ENCODE results near the gene GRB10. TPM values are rescaled to one million over a fixed set of nuclear protein-coding genes. Genes with fewer than 3 reads are reported as not detected.

GRB10 gene
- total RNA-seq, 1 experiment from 2014 or later: 38.3 TPM

DNA sequence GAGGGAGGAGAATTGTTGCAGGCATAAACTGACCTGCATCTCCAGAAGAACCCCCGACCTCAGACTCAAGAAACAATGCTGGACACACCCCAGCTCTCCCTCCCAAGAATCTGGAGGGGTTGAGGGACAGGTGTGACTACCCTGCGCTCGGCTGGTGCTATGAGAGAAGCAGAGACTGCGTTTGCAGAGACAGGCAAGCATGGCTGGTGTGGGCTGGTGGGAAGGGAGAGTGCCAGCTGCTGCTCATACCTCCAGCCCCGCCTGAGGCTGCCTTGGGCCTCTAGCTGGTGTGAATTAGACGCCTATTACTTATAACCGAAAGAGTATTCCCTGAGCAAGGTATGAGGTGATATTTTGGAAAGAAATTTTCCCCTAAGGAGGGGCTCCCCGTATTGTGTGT, 169.2 kb downstream of the GRB10 start:
- TF ChIP-seq, protein P1, sequence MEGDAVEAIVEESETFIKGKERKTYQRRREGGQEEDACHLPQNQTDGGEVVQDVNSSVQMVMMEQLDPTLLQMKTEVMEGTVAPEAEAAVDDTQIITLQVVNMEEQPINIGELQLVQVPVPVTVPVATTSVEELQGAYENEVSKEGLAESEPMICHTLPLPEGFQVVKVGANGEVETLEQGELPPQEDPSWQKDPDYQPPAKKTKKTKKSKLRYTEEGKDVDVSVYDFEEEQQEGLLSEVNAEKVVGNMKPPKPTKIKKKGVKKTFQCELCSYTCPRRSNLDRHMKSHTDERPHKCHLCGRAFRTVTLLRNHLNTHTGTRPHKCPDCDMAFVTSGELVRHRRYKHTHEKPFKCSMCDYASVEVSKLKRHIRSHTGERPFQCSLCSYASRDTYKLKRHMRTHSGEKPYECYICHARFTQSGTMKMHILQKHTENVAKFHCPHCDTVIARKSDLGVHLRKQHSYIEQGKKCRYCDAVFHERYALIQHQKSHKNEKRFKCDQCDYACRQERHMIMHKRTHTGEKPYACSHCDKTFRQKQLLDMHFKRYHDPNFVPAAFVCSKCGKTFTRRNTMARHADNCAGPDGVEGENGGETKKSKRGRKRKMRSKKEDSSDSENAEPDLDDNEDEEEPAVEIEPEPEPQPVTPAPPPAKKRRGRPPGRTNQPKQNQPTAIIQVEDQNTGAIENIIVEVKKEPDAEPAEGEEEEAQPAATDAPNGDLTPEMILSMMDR (IDR thresholded peaks at IDR 0.05): no peak
- TF ChIP-seq SIN3A (IDR thresholded peaks at IDR 0.05; ENCODE audit: borderline replicate concordance, insufficient read depth, low read depth, low read length): no peak
- TF ChIP-seq POLR2AphosphoS5 (IDR thresholded peaks at IDR 0.05; ENCODE audit: low read depth, low read length): no peak
- TF ChIP-seq, protein P2, sequence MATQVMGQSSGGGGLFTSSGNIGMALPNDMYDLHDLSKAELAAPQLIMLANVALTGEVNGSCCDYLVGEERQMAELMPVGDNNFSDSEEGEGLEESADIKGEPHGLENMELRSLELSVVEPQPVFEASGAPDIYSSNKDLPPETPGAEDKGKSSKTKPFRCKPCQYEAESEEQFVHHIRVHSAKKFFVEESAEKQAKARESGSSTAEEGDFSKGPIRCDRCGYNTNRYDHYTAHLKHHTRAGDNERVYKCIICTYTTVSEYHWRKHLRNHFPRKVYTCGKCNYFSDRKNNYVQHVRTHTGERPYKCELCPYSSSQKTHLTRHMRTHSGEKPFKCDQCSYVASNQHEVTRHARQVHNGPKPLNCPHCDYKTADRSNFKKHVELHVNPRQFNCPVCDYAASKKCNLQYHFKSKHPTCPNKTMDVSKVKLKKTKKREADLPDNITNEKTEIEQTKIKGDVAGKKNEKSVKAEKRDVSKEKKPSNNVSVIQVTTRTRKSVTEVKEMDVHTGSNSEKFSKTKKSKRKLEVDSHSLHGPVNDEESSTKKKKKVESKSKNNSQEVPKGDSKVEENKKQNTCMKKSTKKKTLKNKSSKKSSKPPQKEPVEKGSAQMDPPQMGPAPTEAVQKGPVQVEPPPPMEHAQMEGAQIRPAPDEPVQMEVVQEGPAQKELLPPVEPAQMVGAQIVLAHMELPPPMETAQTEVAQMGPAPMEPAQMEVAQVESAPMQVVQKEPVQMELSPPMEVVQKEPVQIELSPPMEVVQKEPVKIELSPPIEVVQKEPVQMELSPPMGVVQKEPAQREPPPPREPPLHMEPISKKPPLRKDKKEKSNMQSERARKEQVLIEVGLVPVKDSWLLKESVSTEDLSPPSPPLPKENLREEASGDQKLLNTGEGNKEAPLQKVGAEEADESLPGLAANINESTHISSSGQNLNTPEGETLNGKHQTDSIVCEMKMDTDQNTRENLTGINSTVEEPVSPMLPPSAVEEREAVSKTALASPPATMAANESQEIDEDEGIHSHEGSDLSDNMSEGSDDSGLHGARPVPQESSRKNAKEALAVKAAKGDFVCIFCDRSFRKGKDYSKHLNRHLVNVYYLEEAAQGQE (IDR thresholded peaks at IDR 0.05; ENCODE audit: insufficient read depth in 1 of 2, low read depth in 2 of 2, low read length in 1 of 2): no peak
- no peak for TF ChIP-seq TCF7L2 (IDR thresholded peaks at IDR 0.05; ENCODE audit: low read depth, low read length)
- in situ Hi-C loops (cut with HindIII; ENCODE audit: low pct_unique_long_range_greater_than_20kb, low sequenced_read_pairs): no loop called here
- Histone ChIP-seq H3K4me3 (ENCODE audit: low read depth in 2 of 2, low read length in 2 of 2) (no peak overlapping the region), H3K9me3 (ENCODE audit: control insufficient read depth, insufficient read depth, low read depth, low read length) (no peaks in the 10 kb centered on the region), H3K27ac (ENCODE audit: low read length) (no peak overlapping the region), H3K4me1 (ENCODE audit: control insufficient read depth, insufficient read depth, low read length) (no peaks in the 10 kb centered on the region), H3K36me3 (ENCODE audit: control insufficient read depth, insufficient read depth, low read length) (no peaks in the 10 kb centered on the region), H3K27me3 (ENCODE audit: control insufficient read depth, insufficient read depth, low read length) (no peaks in the 10 kb centered on the region)
- POLR2A ChIA-PET: no interaction called here
- ATAC-seq (no peak), DNase-seq (ENCODE audit: low read depth, low spot score) (no peak)
- intact Hi-C loops (cut with micrococcal nuclease; ENCODE audit: unreplicated experiment): no loop called here
- CTCF ChIA-PET: no interaction called here
- BruUV-seq (replicated peaks): no TSS peak

- Histone ChIP-seq H3K4me1 (ENCODE audit: control insufficient read depth, insufficient read depth, low read length) (no peaks in the 10 kb centered on the region), H3K27me3 (ENCODE audit: control insufficient read depth, insufficient read depth, low read length) (no peaks in the 10 kb centered on the region), H3K4me3 (ENCODE audit: low read depth in 2 of 2, low read length in 2 of 2) (no peak overlapping the region), H3K27ac (ENCODE audit: low read length) (no peak overlapping the region), H3K9me3 (ENCODE audit: control insufficient read depth, insufficient read depth, low read depth, low read length) (no peaks in the 10 kb centered on the region), H3K36me3 (ENCODE audit: control insufficient read depth, insufficient read depth, low read length) (no peaks in the 10 kb centered on the region)
- TF ChIP-seq, protein P1 (IDR thresholded peaks at IDR 0.05): no peak
- TF ChIP-seq, protein P2 (IDR thresholded peaks at IDR 0.05; ENCODE audit: insufficient read depth in 1 of 2, low read depth in 2 of 2, low read length in 1 of 2): no peak
- no peak for TF ChIP-seq SIN3A (IDR thresholded peaks at IDR 0.05; ENCODE audit: borderline replicate concordance, insufficient read depth, low read depth, low read length)
- no peak for TF ChIP-seq POLR2AphosphoS5 (IDR thresholded peaks at IDR 0.05; ENCODE audit: low read depth, low read length)
- TF ChIP-seq TCF7L2 (IDR thresholded peaks at IDR 0.05; ENCODE audit: low read depth, low read length): no peak
- DNase-seq (ENCODE audit: low read depth, low spot score) (no peak), ATAC-seq (no peak)
- ChIA-PET CTCF (no interaction called here), POLR2A (no interaction called here)
- in situ Hi-C loops (cut with HindIII; ENCODE audit: low pct_unique_long_range_greater_than_20kb, low sequenced_read_pairs) (no loop called here), intact Hi-C loops (cut with micrococcal nuclease; ENCODE audit: unreplicated experiment) (no loop called here)
- BruUV-seq (replicated peaks): no TSS peak
Measured at GRCh38 chr7:50612704-50613103, 170.0 kb downstream of the GRB10 start.
